Esophagus squamous epithelium (tissue), 4 donors: ENCODE data around the gene FLNA.

Source experiments
- POLR2A ChIP-seq, 4 donors: fragments of 450-650 bp; IDR thresholded peaks; one replicate each; pipeline ENCODE4 v1.6.1; 2017; ENCODE audit warnings: antibody characterized with exemption in 4 of 4, mild to moderate bottlenecking in 4 of 4, moderate library complexity in 3 of 4
- TF ChIP-seq, protein P1 (sequence below), 6 experiments: fragments of 450-650 bp in 4 of 6; fragments of 200-600 bp in 2 of 6; sonication (generic) in 2 of 6; IDR thresholded peaks; one replicate each; pipeline ENCODE4 v1.5.1; 2016 to 2019; ENCODE audit warnings: antibody characterized with exemption in 6 of 6, mild to moderate bottlenecking in 4 of 6, moderate library complexity in 4 of 6

GRCh38 chrX:154354013-154354412, 20.4 kb downstream of the FLNA start:
- TF ChIP-seq, protein P1, sequence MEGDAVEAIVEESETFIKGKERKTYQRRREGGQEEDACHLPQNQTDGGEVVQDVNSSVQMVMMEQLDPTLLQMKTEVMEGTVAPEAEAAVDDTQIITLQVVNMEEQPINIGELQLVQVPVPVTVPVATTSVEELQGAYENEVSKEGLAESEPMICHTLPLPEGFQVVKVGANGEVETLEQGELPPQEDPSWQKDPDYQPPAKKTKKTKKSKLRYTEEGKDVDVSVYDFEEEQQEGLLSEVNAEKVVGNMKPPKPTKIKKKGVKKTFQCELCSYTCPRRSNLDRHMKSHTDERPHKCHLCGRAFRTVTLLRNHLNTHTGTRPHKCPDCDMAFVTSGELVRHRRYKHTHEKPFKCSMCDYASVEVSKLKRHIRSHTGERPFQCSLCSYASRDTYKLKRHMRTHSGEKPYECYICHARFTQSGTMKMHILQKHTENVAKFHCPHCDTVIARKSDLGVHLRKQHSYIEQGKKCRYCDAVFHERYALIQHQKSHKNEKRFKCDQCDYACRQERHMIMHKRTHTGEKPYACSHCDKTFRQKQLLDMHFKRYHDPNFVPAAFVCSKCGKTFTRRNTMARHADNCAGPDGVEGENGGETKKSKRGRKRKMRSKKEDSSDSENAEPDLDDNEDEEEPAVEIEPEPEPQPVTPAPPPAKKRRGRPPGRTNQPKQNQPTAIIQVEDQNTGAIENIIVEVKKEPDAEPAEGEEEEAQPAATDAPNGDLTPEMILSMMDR (IDR thresholded peaks at IDR 0.05) = no peak
- no peak for TF ChIP-seq POLR2A (IDR thresholded peaks at IDR 0.05)
